ENCODE results near the gene GLTP. TPM values are rescaled to one million over a fixed set of nuclear protein-coding genes. Genes with fewer than 3 reads are reported as not detected.

Gene GLTP
- total and polyA plus RNA-seq, 2 donors (not counting 1 experiment from before 2014, with no cell fraction given): 51.2 to 67.9 TPM

GRCh38 chr12:109878749-109879148 lies 1.6 kb downstream of the GLTP start:
- Histone ChIP-seq H3K4me2 (ENCODE audit: extremely low read depth, insufficient read depth, low read length) (peak overlapping the region; percentile 94), H3K4me3 (replicated peaks in 1 of 4; ENCODE audit: control extremely low read depth in 1 of 4, insufficient read depth in 1 of 4, low read depth in 3 of 4, low read length in 4 of 4) (peak overlapping the region; percentile 82 to 96 (median 89)), H3K9me3 (ENCODE audit: control insufficient read depth, insufficient read depth, low read depth, low read length) (no peaks in the 10 kb centered on the region), H3K27ac (ENCODE audit: insufficient read depth, low read length) (no peak overlapping the region), H3K9ac (ENCODE audit: insufficient read depth, low read length) (no peak overlapping the region), H2AFZ (ENCODE audit: low read length) (no peak overlapping the region), H3K36me3 (ENCODE audit: control insufficient read depth, insufficient read depth, low read length) (no peaks in the 10 kb centered on the region), H3K79me2 (ENCODE audit: control insufficient read depth, insufficient read depth, low read length) (peaks cover 43% of the 10 kb centered on the region), H3K4me1 (ENCODE audit: control insufficient read depth, extremely low read depth, insufficient read depth, low read length) (peaks cover 7% of the 10 kb centered on the region), H4K20me1 (ENCODE audit: control insufficient read depth, extremely low read depth, insufficient read depth, low read length) (no peaks in the 10 kb centered on the region), H3K27me3 (ENCODE audit: control insufficient read depth, insufficient read depth, low read length) (no peaks in the 10 kb centered on the region)
- no peak for DNase-seq (ENCODE audit: low read depth in 2 of 2)
- TF ChIP-seq EZH2 (IDR thresholded peaks at IDR 0.05; ENCODE audit: low read length, missing control alignments) (no peak), CTCF (conservative IDR thresholded peaks at IDR 0.05 in 1 of 2, IDR thresholded peaks at IDR 0.05 in 1 of 2; ENCODE audit: low read depth in 1 of 2, low read length in 2 of 2) (no peak)

GRCh38 chr12:109878247-109878625 lies 2.1 kb downstream of the GLTP start:
- Histone ChIP-seq H3K4me1 (ENCODE audit: control insufficient read depth, extremely low read depth, insufficient read depth, low read length) (peaks cover 7% of the 10 kb centered on the region), H4K20me1 (ENCODE audit: control insufficient read depth, extremely low read depth, insufficient read depth, low read length) (no peaks in the 10 kb centered on the region), H3K36me3 (ENCODE audit: control insufficient read depth, insufficient read depth, low read length) (no peaks in the 10 kb centered on the region), H3K9me3 (ENCODE audit: control insufficient read depth, insufficient read depth, low read depth, low read length) (no peaks in the 10 kb centered on the region), H3K4me3 (replicated peaks in 1 of 4; ENCODE audit: control extremely low read depth in 1 of 4, insufficient read depth in 1 of 4, low read depth in 3 of 4, low read length in 4 of 4) (no peak overlapping the region), H3K27ac (ENCODE audit: insufficient read depth, low read length) (no peak overlapping the region), H3K4me2 (ENCODE audit: extremely low read depth, insufficient read depth, low read length) (peak overlapping the region; percentile 94), H3K27me3 (ENCODE audit: control insufficient read depth, insufficient read depth, low read length) (no peaks in the 10 kb centered on the region), H2AFZ (ENCODE audit: low read length) (no peak overlapping the region), H3K9ac (ENCODE audit: insufficient read depth, low read length) (no peak overlapping the region), H3K79me2 (ENCODE audit: control insufficient read depth, insufficient read depth, low read length) (peaks cover 45% of the 10 kb centered on the region)
- no peak for DNase-seq (ENCODE audit: low read depth in 2 of 2)
- TF ChIP-seq CTCF (conservative IDR thresholded peaks at IDR 0.05 in 1 of 2, IDR thresholded peaks at IDR 0.05 in 1 of 2; ENCODE audit: low read depth in 1 of 2, low read length in 2 of 2): no peak
- TF ChIP-seq EZH2 (IDR thresholded peaks at IDR 0.05; ENCODE audit: low read length, missing control alignments): no peak

DNA sequence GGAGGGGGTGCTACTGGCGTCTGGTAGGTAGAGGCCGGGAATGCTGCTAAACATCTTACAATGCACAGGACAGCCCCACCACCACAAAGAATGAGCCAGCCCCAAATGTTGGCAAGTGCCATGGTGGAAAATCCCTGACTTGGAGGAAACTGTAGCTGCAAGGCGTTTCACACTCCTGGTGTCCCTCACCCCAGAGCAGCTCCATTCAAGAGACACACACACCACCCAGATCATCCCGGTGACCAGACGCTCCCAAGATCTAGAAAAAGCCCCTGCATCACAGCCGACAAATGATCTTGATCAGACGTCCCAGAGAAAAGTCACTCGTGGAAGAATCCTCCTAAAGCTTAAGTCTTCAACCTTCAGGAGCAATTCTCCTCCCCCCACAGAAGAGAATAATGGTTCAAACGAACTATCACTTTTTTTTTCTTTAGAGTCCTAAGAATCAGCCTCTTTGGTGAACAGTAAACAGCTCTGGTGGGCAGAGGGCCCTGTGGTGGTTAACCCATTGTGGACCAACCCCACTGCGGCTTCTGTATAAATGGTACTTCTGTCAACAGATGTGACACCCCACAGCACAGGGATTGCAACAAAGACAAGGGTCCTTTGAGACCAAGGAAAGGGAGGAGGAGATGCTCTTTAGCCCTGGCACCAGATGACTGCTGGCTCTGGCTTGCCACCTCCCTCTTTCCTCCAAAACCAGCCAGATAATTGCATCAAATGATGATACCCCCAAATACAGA lies 2.7 kb downstream of the GLTP start:
- Histone ChIP-seq H3K4me2 (ENCODE audit: extremely low read depth, insufficient read depth, low read length) (peak overlapping the region; percentile 7), H3K9me3 (ENCODE audit: control insufficient read depth, insufficient read depth, low read depth, low read length) (no peaks in the 10 kb centered on the region), H3K27me3 (ENCODE audit: control insufficient read depth, insufficient read depth, low read length) (no peaks in the 10 kb centered on the region), H3K36me3 (ENCODE audit: control insufficient read depth, insufficient read depth, low read length) (no peaks in the 10 kb centered on the region), H3K4me1 (ENCODE audit: control insufficient read depth, extremely low read depth, insufficient read depth, low read length) (peaks cover 7% of the 10 kb centered on the region), H3K27ac (ENCODE audit: insufficient read depth, low read length) (no peak overlapping the region), H4K20me1 (ENCODE audit: control insufficient read depth, extremely low read depth, insufficient read depth, low read length) (no peaks in the 10 kb centered on the region), H3K9ac (ENCODE audit: insufficient read depth, low read length) (no peak overlapping the region), H3K79me2 (ENCODE audit: control insufficient read depth, insufficient read depth, low read length) (peaks cover 45% of the 10 kb centered on the region), H3K4me3 (replicated peaks in 1 of 4; ENCODE audit: control extremely low read depth in 1 of 4, insufficient read depth in 1 of 4, low read depth in 3 of 4, low read length in 4 of 4) (no peak overlapping the region), H2AFZ (ENCODE audit: low read length) (no peak overlapping the region)
- no peak for TF ChIP-seq CTCF (conservative IDR thresholded peaks at IDR 0.05 in 1 of 2, IDR thresholded peaks at IDR 0.05 in 1 of 2; ENCODE audit: low read depth in 1 of 2, low read length in 2 of 2)
- DNase-seq (ENCODE audit: low read depth in 2 of 2): no peak
